ENCODE data around the gene CRYBG1. TPM values are rescaled to one million over a fixed set of nuclear protein-coding genes. Genes with fewer than 3 reads are reported as not detected.

The CRYBG1 gene
- total and polyA plus RNA-seq, 2 donors (not counting 1 experiment from before 2014, with no cell fraction given): 9.6 to 47.0 TPM

DNA sequence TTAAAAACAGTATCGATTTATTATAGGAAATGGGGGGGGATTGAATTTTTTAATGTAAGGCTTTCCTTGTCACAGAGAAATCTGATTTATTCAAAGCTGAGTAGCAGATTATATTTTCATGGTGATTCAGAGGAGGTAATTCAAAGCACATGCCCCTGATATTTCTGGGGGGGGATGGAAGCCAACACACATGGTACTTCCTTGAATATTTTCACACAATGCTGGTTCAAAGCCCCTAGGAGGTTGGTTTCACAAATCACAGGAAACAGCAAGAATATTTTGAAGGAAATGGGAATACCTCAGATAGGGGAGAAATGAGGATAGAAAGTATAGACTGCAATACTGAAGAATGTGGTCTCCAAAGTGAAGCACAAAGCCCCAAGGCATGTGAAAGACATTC is 170.0 kb downstream of the CRYBG1 start:
- ATAC-seq (ENCODE audit: low read depth): no peak
- H3K27ac Mint-ChIP-seq: no peak overlapping the region

More for the DNA sequence above, 170.0 kb downstream of the CRYBG1 start:
- Histone ChIP-seq H3K9me3 (ENCODE audit: control extremely low read depth in 1 of 3, control insufficient read depth in 2 of 3, insufficient read depth in 1 of 3, low read length in 2 of 3) (no peaks in the 10 kb centered on the region), H2AFZ (ENCODE audit: insufficient read depth, low read depth, low read length, poor library complexity, severe bottlenecking) (no peak overlapping the region), H3K36me3 (replicated peaks in 1 of 2; ENCODE audit: control extremely low read depth in 1 of 2, control insufficient read depth in 1 of 2, extremely low read depth in 1 of 2, insufficient read depth in 2 of 2, low read length in 1 of 2) (peaks cover 25 to 80% of the 10 kb centered on the region in 2 experiments), H3K4me3 (ENCODE audit: control extremely low read depth in 1 of 5, extremely low read depth in 1 of 5, insufficient read depth in 1 of 5, low read depth in 2 of 5, low read length in 4 of 5) (no peak overlapping the region), H3K79me2 (ENCODE audit: control insufficient read depth, insufficient read depth, low read length) (peaks cover 70% of the 10 kb centered on the region), H3K4me1 (ENCODE audit: control insufficient read depth in 2 of 2, insufficient read depth in 2 of 2, low read length in 2 of 2) (peaks cover 26 to 33% of the 10 kb centered on the region in 2 donors), H3K27me3 (replicated peaks in 1 of 4; ENCODE audit: control extremely low read depth in 1 of 4, control insufficient read depth in 3 of 4, insufficient read depth in 4 of 4, low read length in 3 of 4) (no peaks in the 10 kb centered on the region), H3K9ac (ENCODE audit: low read length) (no peak overlapping the region), H4K20me1 (ENCODE audit: control insufficient read depth, insufficient read depth, low read length, poor library complexity, severe bottlenecking) (no peaks in the 10 kb centered on the region), H3K27ac (ENCODE audit: low read length in 2 of 2) (no peak overlapping the region), H3K4me2 (replicated peaks; ENCODE audit: low read depth, low read length, poor library complexity, severe bottlenecking) (no peak overlapping the region)
- ChIA-PET CTCF (interaction anchor here (0.6 to 1.2 kb wide), 3 partner anchors 13 to 510 kb away, joined by 3 read pairs; no protein-coding TSS in a partner anchor), POLR2A (interaction anchor here (0.6 kb wide), 1 partner anchor 9 kb away, joined by 3 read pairs; no protein-coding TSS in a partner anchor)
- no CpG with 5 or more reads among the region's 1 CpG for WGBS (ENCODE audit: insufficient coverage)
- intact Hi-C loops (cut with micrococcal nuclease): no loop called here
- Mint-ChIP-seq H3K9me3 (ENCODE audit: insufficient read depth) (no peaks in the 10 kb centered on the region), H3K4me1 (peaks cover 64% of the 10 kb centered on the region), H3K4me3 (no peak overlapping the region), H3K27me3 (no peaks in the 10 kb centered on the region)
- no peak for DNase-seq
- no peak for TF ChIP-seq EZH2 (IDR thresholded peaks at IDR 0.05; ENCODE audit: borderline replicate concordance, insufficient read depth, low read depth, low read length, poor library complexity, severe bottlenecking)
- TF ChIP-seq CTCF (IDR thresholded peaks at IDR 0.05): no peak

Measured in B cell (primary cell).